GM21390 (cell line): ENCODE results near the gene FBXO46.
"Not testable (repeated sequence)": the region's sequence is repeated elsewhere in the genome, so short reads cannot be mapped to it uniquely, and the experiment has no call there.

Experiments used
- ATAC-seq: cut with Tn5 transposase; IDR thresholded peaks from one replicate; pipeline ENCODE4 v1.9.1; 2021; ENCODE audit not compliant: unreplicated experiment

The FBXO46 gene

DNA sequence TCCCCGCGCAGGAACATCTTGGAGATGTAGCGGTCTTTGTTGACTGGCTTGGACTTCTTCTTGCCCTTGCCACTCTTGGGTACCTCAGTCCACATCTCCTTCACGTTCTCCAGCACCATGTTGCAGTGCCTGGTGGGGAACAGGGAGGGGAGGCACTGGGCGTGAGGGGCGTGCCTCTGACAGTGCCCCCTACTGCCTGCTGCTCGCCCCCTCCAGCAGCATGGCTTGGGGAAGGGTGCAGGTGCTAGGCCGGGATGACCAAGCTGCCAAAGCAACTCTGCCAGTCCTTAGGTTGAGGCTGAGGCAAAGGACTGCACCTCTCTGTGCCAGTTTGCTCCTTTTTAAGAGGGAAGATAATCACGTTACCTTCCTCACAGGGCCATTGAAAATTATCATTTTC lies 43.1 kb downstream of the FBXO46 start:
- ATAC-seq, result no peak

DNA sequence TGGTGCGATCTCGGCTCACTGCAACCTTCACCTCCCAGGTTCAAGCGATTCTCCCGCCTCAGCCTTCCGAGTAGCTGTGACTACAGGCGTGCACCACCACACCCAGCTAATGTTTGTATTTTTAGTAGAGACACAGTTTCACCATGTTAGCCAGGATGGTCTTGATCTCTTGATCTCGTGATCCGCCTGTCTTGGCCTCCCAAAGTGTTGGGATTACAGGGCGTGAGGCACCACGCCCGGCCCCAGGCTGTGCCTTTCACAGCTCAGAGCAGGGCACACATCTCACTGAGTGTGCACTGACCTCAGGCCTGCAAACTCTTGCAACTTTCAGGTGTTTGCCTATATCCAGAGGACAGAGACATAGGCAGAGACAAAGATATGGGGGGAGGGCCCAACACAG lies 45.7 kb downstream of the FBXO46 start:
- not testable (repeated sequence) for ATAC-seq

DNA sequence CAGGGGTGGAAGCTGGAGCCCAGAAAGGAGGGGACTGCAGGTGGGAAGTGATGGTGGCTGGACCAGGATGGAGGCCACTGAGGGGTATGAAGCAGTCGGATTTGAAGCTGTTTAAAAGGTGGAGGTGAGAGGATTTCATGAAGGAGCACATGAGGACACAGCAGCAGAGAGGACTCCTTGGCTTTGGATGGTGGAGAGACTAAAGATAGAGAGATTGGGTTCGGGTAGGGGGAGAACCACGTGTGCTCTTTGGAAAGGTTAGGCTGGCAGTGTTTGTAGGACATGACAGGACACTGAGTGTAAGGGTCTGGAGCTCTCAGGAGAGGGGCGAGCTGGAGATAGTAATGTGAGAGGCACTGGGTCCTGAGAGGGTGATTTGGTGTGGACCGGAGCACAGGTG lies 47.8 kb downstream of the FBXO46 start:
- no peak for ATAC-seq

DNA sequence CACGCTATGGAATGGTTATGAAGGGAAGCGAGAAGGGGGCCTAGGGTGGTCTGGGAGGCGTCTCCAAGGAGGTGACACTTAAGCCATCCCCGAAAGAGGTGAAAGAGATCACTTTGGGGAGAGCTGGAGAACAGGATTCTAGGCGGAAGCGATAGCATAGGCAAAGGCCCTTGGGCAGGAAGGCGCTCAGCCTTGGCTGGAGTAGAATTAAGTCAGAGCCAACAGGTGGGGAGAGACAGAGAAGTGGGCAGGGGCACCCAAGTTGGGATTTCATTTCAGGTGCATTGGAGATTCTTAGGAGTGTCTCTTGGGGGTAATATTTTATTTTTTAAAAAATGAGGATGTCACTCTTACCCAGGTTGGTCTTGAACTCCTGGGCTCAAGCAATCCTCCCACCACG lies 48.6 kb downstream of the FBXO46 start:
- no peak for ATAC-seq

DNA sequence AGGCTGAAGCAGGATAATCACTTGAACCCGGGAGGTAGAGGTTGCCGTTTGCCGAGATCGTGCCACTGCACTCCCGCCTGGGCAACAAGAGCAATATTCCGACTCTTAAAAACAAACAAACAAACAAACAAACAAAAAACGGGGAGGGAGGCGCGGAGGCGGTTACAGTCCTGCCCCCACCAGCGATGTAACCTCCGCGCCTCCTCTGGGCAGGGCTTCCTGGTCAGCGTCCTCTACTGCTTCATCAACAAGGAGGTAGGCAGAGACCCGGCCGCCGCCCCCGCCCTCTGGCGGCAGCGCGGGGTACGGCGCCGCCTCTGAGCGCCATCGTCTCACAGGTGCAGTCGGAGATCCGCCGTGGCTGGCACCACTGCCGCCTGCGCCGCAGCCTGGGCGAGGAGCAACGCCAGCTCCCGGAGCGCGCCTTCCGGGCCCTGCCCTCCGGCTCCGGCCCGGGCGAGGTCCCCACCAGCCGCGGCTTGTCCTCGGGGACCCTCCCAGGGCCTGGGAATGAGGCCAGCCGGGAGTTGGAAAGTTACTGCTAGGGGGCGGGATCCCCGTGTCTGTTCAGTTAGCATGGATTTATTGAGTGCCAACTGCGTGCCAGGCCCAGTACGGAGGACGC lies 49.2 kb downstream of the FBXO46 start:
- peak; percentile 73 for ATAC-seq

DNA sequence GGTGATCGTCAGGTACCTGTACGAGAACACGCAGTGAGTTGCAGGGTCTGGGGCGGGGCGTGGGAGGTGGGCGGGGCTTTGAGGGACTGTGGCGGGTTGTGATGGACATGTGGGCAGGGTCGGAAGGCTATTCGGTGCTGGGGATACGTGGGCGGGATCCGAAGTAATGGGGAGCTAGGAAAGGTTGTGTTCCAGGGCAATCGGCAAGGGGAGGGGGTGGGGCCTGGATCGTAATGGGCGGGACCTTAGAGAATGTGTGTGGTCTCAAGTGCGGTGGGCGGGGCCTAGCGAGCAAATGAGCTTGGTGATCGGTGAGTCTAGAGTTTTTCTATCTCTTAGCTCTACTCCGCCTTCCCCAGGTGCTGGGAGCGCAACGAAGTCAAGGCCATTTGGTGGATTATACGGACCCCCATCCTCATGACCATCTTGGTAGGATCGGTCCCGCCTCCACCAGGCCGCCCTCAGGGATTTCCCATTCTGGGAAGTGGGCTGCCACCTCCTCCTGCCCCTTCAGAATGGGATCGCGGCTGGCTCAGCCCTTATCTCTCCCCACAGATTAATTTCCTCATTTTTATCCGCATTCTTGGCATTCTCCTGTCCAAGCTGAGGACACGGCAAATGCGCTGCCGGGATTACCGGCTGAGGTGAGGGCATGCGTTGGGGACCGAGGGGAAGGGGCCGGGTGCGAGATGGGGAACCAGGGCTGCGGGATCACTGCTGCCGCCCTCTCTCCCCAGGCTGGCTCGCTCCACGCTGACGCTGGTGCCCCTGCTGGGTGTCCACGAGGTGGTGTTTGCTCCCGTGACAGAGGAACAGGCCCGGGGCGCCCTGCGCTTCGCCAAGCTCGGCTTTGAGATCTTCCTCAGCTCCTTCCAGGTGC lies 53.1 kb downstream of the FBXO46 start:
- ATAC-seq, result no peak

DNA sequence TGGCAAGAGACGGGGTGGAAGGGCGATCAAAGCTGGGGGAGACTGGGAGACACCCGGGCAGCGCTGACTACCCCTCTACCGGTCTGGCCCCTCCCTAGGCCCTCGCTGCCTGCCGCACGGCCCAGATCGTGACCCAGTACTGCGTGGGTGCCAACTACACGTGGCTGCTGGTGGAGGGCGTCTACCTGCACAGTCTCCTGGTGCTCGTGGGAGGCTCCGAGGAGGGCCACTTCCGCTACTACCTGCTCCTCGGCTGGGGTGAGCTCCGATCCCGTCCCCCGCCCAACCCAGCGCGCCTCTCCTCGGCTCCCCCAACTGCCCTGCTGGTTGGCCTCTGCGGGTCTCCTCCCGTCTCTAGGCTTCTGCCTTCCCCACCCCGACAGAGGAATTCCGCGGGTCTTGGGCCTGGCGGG lies 53.8 kb downstream of the FBXO46 start:
- no peak for ATAC-seq

DNA sequence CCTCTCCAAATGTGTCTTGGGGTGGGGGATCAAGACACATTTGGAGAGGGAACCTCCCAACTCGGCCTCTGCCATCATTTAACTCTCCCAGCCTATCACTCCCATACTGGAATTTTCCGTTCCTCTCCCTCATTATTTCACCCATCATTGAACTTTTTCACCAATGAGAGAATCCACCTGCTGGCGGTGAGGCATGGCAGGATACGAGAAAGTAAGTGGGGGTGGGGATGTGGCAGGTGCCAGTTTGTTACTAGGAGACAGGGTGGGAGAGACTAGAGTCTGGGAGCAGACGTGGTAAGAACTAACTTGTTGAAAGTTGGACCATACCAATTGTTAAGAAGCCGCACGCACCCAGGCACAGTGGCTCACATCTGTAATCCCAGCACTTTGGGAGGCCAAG lies 55.8 kb downstream of the FBXO46 start:
- no peak for ATAC-seq

DNA sequence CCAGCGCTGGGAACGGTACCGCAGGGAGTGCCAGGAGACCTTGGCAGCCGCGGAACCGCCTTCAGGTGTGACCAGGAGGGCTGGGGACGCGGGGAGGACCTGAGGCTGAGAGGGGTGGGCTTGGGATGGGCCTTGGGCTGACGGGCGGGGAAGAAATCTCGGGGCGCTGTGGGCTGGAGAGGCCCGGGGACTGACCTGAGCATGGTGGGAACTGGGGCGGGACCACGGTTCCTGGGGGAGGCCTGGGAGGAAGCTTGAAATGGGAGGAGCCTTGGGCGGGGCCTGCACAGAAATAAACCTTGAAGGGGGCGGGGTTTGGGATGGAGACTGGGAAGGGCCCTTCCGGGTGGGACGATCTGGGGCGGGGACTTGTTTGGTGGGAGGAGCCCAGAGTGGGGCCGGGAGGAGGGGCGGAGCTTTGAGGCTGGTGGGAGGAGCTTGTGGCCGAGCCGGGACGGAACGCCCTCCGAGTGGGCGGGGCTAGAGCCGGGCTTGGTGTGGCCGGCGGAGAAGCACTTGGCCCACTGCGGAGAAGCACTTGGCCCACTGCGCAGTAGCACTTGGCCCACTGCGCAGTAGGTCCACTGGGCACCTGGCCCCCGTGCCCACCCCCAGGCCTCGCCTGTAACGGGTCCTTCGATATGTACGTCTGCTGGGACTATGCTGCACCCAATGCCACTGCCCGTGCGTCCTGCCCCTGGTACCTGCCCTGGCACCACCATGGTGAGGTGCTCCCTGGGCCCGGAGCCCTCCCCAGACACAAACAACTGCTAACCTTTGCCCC lies 59.8 kb downstream of the FBXO46 start:
- peak; percentile 36 for ATAC-seq

DNA sequence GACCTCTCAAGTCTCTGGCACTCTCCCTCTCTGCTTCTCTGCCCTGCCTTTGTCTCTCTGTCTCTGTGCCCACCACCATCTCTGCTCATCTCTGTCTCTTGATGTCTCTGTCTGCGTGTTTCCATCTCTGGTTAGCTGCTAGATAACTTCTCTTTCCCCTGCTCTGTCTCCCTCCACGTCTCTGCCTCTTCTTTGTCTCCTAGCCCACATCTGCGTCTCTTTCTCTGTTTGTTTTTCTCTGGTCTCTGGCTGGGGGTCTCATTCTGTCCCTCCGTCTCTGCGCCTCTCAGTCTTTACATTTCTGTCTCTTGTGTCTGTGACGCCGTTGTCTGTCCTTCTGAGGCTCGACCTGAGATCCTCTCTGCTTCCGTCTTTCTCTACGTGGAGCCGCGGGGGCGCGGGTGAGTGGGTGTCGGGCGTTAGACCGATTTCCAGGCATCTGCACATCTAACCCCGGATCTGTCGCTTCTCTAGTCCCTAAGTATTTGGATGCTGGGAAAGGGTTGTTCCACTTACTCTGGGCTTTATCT lies 62.3 kb downstream of the FBXO46 start:
- ATAC-seq, result peak; percentile 16

DNA sequence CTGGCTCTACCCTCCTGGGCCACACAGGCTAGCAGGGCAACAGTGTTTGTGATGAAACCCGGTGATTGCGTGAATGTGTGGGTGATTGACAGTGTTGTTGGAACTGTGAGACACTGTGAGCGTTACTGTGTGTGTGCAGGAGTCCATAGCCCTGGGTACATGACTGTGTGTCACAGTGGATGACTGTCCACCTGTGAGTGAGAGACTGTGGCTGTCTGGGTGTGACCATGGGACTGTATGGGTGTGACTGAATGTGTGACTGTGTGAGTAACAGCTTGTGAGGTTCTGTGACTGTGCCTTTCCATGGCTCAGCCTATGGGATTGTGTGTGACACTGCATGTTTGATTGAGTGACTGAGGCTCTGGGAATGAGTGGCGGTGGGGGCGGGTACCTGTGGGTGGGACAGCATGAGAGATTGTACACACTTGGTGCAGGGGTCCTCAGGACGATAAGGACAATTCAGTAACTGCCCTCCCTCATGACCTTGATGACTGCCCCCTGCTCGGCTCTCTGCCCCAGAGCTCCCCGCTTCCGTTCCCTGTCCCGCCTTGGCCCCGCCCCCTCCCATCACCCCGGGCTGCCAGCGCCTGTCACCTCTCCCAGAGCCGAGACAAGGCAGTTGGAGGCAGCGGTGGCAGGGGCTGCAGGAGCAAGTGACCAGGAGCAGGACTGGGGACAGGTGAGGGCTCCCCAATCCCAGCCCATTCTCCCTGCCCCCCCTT lies 62.9 kb downstream of the FBXO46 start, which contains the start of gene GIPR:
Gene GIPR, plus strand, starts transcription at position 602 of the 722 bp plus-strand sequence. CDS start 1,300 bp downstream, outside the sequence.
- no peak for ATAC-seq

DNA sequence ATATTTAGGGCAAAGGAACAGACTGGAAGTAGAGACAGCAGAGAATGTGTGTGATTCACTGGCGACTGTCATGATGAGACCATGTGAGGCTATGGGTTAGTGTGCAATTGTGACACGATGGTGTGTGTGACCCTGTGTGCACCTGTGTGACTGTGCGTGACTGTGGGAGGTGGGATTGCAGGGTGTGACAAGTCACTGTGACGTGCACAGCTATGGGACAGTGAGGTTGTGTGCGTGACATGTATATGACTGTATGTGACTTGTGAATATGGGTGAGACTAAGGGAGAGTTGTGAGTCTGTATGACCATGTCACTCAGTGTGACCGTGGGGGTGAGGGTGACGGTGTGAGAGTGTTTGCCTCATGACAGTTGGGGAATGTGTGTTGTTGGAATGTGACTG lies 66.1 kb downstream of the FBXO46 start:
- no peak for ATAC-seq

DNA sequence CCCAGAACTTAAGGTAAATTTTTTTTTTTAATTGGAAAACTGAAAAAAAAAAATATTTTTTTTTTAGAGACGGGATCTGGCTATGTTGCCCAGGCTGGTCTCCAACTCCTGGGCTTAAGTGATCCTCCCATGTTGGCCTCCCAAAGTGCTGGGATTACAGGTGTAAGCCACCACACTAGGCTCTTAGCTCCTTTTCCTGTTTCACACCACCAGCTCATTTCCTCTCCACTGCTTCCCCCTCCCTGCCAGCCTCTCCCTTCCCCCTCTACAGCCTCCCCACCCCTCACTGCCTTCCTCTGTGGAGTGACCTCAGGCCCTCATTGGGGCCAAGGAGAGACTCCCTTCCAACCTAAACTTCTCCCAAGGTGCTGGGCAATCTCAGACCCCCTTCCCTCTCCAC lies 66.9 kb downstream of the FBXO46 start:
- no peak for ATAC-seq

DNA sequence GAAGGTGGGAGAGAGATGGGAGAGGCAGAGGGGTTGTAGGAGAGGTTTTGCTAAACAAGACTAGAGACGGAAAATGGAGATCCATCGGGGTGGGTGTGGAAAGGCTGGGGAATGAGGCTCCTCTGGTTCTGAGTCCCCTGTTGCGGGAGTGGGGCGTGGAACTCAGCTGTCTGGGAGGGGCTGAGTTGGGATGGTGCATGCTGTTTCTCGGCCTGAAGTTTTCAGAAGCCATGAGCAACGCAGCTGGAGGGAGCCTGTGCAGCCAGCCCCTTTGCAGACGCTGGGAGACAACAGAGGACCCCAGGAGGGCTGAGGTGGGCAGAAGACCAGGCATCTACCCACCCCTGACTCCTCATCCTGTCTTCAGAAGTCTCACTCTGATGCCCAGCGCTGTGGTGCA lies 70.1 kb downstream of the FBXO46 start:
- ATAC-seq, result no peak
